SK-N-SH (cell line): ENCODE results near the gene SEC14L2. TPM values are rescaled to one million over a fixed set of nuclear protein-coding genes. Genes with fewer than 3 reads are reported as not detected.
"Not testable (repeated sequence)": the region's sequence is repeated elsewhere in the genome, so short reads cannot be mapped to it uniquely, and the experiment has no call there.

ENCODE experiments used
- CTCF ChIA-PET: fragments of 300-600, 350-600 bp; formaldehyde crosslinking; extraction: SDS; loops from one replicate; lab custom pipeline; 2021; lab: Yijun Ruan, JAX
- POLR2A ChIA-PET: fragments of 350-600 bp; sonication (Branson Sonifier 250); formaldehyde crosslinking; extraction: SDS; loops from one replicate; lab custom pipeline; 2020; ENCODE audit warnings: antibody characterized with exemption, inconsistent platforms; lab: Yijun Ruan, JAX
- DNase-seq: peaks from one replicate; pipeline ENCODE4 v3.0.0; 2012
- H2AFZ ChIP-seq: fragments of 200-600 bp; sonication (generic); 2 replicates; pipeline ENCODE4 v1.8.1; 2016; ENCODE audit warnings: antibody characterized with exemption, mild to moderate bottlenecking, low read depth
- H3F3A ChIP-seq: fragments of 200-600 bp; sonication (generic); replicated peaks from 2 replicates; pipeline ENCODE3; 2016; ENCODE audit warnings: antibody characterized with exemption, mild to moderate bottlenecking; ENCODE audit not compliant: insufficient read depth
- H3K27ac ChIP-seq, 2 experiments: fragments of 200-500 bp in 1 of 2; fragments of 200-600 bp in 1 of 2; sonication (Bioruptor generic) in 1 of 2; sonication (generic), shearing (Covaris generic) in 1 of 2; 2 replicates each; pipeline versions ENCODE4 v1.5.1 to v1.6.1; 2014 to 2016; ENCODE audit warnings: low read depth in 2 of 2, inconsistent platforms in 1 of 2, low read length in 1 of 2, mild to moderate bottlenecking in 1 of 2, mixed read lengths in 1 of 2
- H3K27me3 ChIP-seq: fragments of 200-600 bp; sonication (generic), shearing (Covaris generic); 2 replicates; pipeline ENCODE4 v1.6.1; 2016; ENCODE audit warnings: mixed run types; ENCODE audit not compliant: insufficient read depth
- H3K36me3 ChIP-seq, 2 experiments: fragments of 200-500 bp in 1 of 2; fragments of 200-600 bp in 1 of 2; sonication (Bioruptor generic) in 1 of 2; sonication (generic) in 1 of 2; replicated peaks in 1 of 2; 2 replicates each; pipeline versions ENCODE3 to v1.5.1; 2014 to 2016; ENCODE audit warnings: low read length in 1 of 2, mild to moderate bottlenecking in 1 of 2; ENCODE audit not compliant: insufficient read depth in 2 of 2, control insufficient read depth in 1 of 2
- H3K4me1 ChIP-seq, 2 experiments: fragments of 200-500 bp in 1 of 2; fragments of 200-600 bp in 1 of 2; sonication (Bioruptor generic) in 1 of 2; sonication (generic), shearing (Covaris generic) in 1 of 2; 2 replicates each; pipeline versions ENCODE4 v1.5.1 to v1.6.1; 2014 to 2016; ENCODE audit warnings: low read depth in 1 of 2, low read length in 1 of 2, mixed run types in 1 of 2; ENCODE audit not compliant: insufficient read depth in 2 of 2, control insufficient read depth in 1 of 2
- H3K4me2 ChIP-seq: fragments of 200-600 bp; sonication (generic), shearing (Covaris generic); 2 replicates; pipeline ENCODE4 v1.6.1; 2017; ENCODE audit warnings: mixed run types
- H3K4me3 ChIP-seq, 2 experiments: fragments of 200-500 bp in 1 of 2; fragments of 200-600 bp in 1 of 2; sonication (Bioruptor generic) in 1 of 2; sonication (generic), shearing (Covaris generic) in 1 of 2; 2 replicates each; pipeline versions ENCODE4 v1.5.1 to v1.8.1; 2014 to 2016; ENCODE audit warnings: low read depth in 2 of 2, inconsistent platforms in 1 of 2, low read length in 1 of 2, mild to moderate bottlenecking in 1 of 2, mixed read lengths in 1 of 2, moderate library complexity in 1 of 2
- H3K79me2 ChIP-seq: fragments of 200-600 bp; sonication (generic); 2 replicates; pipeline ENCODE4 v1.8.1; 2017; ENCODE audit warnings: mild to moderate bottlenecking; ENCODE audit not compliant: insufficient read depth
- H3K9ac ChIP-seq: fragments of 200-600 bp; sonication (generic); 2 replicates; pipeline ENCODE4 v1.6.1; 2017; ENCODE audit warnings: mixed run types
- H3K9me2 ChIP-seq: fragments of 200-600 bp; sonication (generic); 2 replicates; pipeline ENCODE4 v1.6.1; 2017; ENCODE audit warnings: mixed run types
- H3K9me3 ChIP-seq: fragments of 200-600 bp; sonication (generic); 2 replicates; pipeline ENCODE4 v1.6.1; 2017; ENCODE audit warnings: mixed run types, mild to moderate bottlenecking, moderate library complexity
- H4K20me1 ChIP-seq: fragments of 200-600 bp; sonication (generic); 2 replicates; pipeline ENCODE4 v1.6.1; 2017; ENCODE audit warnings: mild to moderate bottlenecking, mixed run types; ENCODE audit not compliant: insufficient read depth
- CHD2 ChIP-seq: fragments of 150-350 bp; IDR thresholded peaks from 2 replicates; pipeline ENCODE4 v1.6.1; 2018; ENCODE audit warnings: low read length; ENCODE audit not compliant: partially characterized antibody
- GABPA ChIP-seq: IDR thresholded peaks from 2 replicates; pipeline ENCODE4 v1.4.0; 2012; ENCODE audit warnings: low read depth, mild to moderate bottlenecking
- MEF2A ChIP-seq: IDR thresholded peaks from 2 replicates; pipeline ENCODE4 v1.4.0; 2012; ENCODE audit warnings: low read depth, borderline replicate concordance
- MXI1 ChIP-seq: IDR thresholded peaks from 2 replicates; pipeline ENCODE4 v1.6.1; 2012; ENCODE audit warnings: mild to moderate bottlenecking, low read depth, low read length, improper control_type of control experiment
- POLR2AphosphoS5 ChIP-seq: IDR thresholded peaks from 2 replicates; pipeline ENCODE4 v1.6.1; 2012; ENCODE audit warnings: low read depth, low read length
- RXRA ChIP-seq: IDR thresholded peaks from 2 replicates; pipeline ENCODE4 v1.4.0; 2012; ENCODE audit warnings: low read depth, mild to moderate bottlenecking, borderline replicate concordance
- TAF1 ChIP-seq: IDR thresholded peaks from 2 replicates; pipeline ENCODE4 v1.6.1; 2012; ENCODE audit warnings: low read depth, mild to moderate bottlenecking, low read length, moderate library complexity, borderline replicate concordance
- TEAD4 ChIP-seq: IDR thresholded peaks from 2 replicates; pipeline ENCODE4 v1.4.0; 2012; ENCODE audit warnings: mild to moderate bottlenecking, borderline replicate concordance; ENCODE audit not compliant: insufficient read depth
- WGBS: methylation state at CpG from one replicate; pipeline ENCODE4 v1.1.6; 2017; ENCODE audit warnings: low lambda C conversion rate; 5-methylcytosine and 5-hydroxymethylcytosine counted together
- polyA plus RNA-seq, 3 experiments: library from polyadenylated mRNA; depleted of rRNA; stranded (reverse); fragments of >200 nt; gene quantifications; 2 replicates each; pipeline ENCODE4 v1.2.3, GENCODE V29; 2012

Gene SEC14L2
- polyA plus RNA-seq, 1 of the 3 experiments (the other 2 are of a cell fraction) = 14.0 TPM

DNA sequence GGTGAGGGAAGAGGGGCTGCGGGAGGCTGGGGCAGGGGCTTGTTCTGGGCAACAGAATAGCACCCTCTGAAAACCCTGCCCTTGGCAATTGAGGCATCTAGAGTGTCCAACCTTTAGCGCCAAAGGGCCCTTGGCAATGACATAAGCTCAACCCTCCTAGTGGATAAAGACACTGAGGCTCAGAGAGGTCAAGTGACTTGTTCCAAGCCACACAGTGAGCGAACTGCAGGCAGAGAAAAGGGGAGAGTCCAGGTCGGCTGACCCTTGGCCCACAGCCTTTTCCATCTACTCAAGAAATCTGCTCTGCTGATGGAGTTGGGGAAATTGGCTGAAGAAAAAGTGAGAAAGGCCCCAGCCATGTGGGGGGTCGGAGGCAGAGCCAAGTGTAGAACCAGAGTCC is 2.9 kb downstream of the SEC14L2 start:
- CTCF ChIA-PET = interaction anchor here (1.2 to 1.4 kb wide), 2 partner anchors 12 to 34 kb away, joined by 3 to 5 read pairs; partner anchors contain the start of gene RNF215
- H2AFZ ChIP-seq = no peak overlapping the region
- DNase-seq = no peak
- H3K4me2 ChIP-seq = no peak overlapping the region
- H3K9me3 ChIP-seq = no peaks in the 10 kb centered on the region
- 0 out of 2 replicates have a peak, but pooled peaks cover 6% of the 10 kb centered on the region for H4K20me1 ChIP-seq
- no peak overlapping the region for H3K9ac ChIP-seq
- no peaks in the 10 kb centered on the region for H3K36me3 ChIP-seq
- peaks cover 0 to 14% of the 10 kb centered on the region in 2 experiments; a peak in 1 of 4 replicates for H3K4me1 ChIP-seq
- TF ChIP-seq TAF1 = no peak
- no peak for TF ChIP-seq CHD2
- TF ChIP-seq RXRA = no peak
- TF ChIP-seq MXI1 = no peak
- TF ChIP-seq TEAD4 = no peak
- H3F3A ChIP-seq = no peaks in the 10 kb centered on the region
- H3K4me3 ChIP-seq = no peak overlapping the region
- 98% methylated on average over 5 of the region's 5 CpGs for WGBS
- H3K9me2 ChIP-seq = no peaks in the 10 kb centered on the region
- no peak overlapping the region for H3K27ac ChIP-seq
- H3K79me2 ChIP-seq = peaks cover 39% of the 10 kb centered on the region
- POLR2A ChIA-PET = no interaction called here
- no peaks in the 10 kb centered on the region for H3K27me3 ChIP-seq

DNA sequence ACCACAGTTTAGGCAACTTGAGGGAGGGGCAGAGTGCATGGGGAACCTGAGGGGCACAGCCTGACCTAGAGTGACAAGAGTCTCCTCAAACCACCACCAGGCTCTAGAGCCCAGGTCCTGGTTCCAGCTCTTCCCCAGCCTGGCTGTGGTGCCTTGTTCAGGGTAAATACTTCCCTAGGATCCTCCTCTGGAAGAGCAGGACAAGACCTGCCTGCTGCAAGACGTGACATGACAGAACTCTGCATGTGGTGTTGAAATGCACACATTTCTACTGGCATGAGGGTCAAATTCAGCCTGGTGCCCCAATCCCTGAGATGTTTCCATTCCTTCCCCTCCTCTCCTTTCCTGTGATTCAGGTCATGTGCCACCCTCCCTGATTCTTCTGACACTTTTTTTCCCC is 3.3 kb downstream of the SEC14L2 start:
- Histone ChIP-seq H3K4me1 (peaks cover 0 to 14% of the 10 kb centered on the region in 2 experiments; a peak in 1 of 4 replicates), H3K79me2 (peaks cover 39% of the 10 kb centered on the region), H3K4me2 (no peak overlapping the region), H3K36me3 (no peaks in the 10 kb centered on the region), H4K20me1 (0 out of 2 replicates have a peak, but pooled peaks cover 6% of the 10 kb centered on the region), H3K27me3 (no peaks in the 10 kb centered on the region), H3K9me2 (no peaks in the 10 kb centered on the region), H3K9ac (no peak overlapping the region), H2AFZ (no peak overlapping the region), H3K27ac (no peak overlapping the region), H3F3A (no peaks in the 10 kb centered on the region), H3K4me3 (no peak overlapping the region), H3K9me3 (no peaks in the 10 kb centered on the region)
- WGBS = 100% methylated on average over 1 of the region's 1 CpG
- ChIA-PET POLR2A (no interaction called here), CTCF (interaction anchor here (1.2 to 1.4 kb wide), 2 partner anchors 13 to 34 kb away, joined by 3 to 5 read pairs; partner anchors contain the start of gene RNF215)
- DNase-seq = no peak
- TF ChIP-seq POLR2AphosphoS5 = no peak
- no peak for TF ChIP-seq GABPA
- TF ChIP-seq MXI1 = no peak
- no peak for TF ChIP-seq MEF2A

DNA sequence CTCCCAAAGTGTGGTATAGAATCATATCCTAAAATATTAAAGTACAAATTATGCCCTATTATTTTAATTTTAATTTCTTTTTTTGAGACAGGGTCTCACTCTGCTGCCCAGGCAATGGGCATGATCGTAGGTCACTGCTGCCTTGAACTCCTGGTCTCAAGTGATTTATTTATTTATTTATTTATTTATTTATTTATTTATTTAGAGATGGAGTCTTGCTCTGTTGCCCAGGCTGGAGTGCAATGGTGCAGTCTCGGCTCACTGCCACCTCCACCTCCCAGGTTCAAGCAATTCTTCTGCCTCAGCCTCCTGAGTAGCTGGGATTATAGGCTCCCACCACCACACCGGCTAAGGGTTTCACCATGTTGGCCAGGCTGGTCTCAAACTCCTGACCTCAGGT is 4.2 kb downstream of the SEC14L2 start:
- H3K4me3 ChIP-seq, H3K9me2 ChIP-seq, H3K4me2 ChIP-seq, H3K27me3 ChIP-seq, H3K36me3 ChIP-seq, H3K9me3 ChIP-seq, H2AFZ ChIP-seq, H3F3A ChIP-seq, H3K9ac ChIP-seq, H3K27ac ChIP-seq, DNase-seq, H4K20me1 ChIP-seq: not testable (repeated sequence)
- H3K4me1 ChIP-seq = peaks cover 0 to 14% of the 10 kb centered on the region in 2 experiments; a peak in 1 of 4 replicates
- CTCF ChIA-PET = interaction anchor here (0.6 to 1.5 kb wide), 3 partner anchors 10 to 140 kb away, joined by 4 to 7 read pairs (median 4); no protein-coding TSS in a partner anchor
- peaks cover 39% of the 10 kb centered on the region for H3K79me2 ChIP-seq
- 96% methylated on average over 3 of the region's 3 CpGs for WGBS
- POLR2A ChIA-PET = interaction anchor here (0.9 kb wide), 1 partner anchor 13 kb away, joined by 3 read pairs; no protein-coding TSS in a partner anchor
